GM23338 (cell line): Measurements from ENCODE around the gene AMBP. TPM values are rescaled to one million over a fixed set of nuclear protein-coding genes. Genes with fewer than 3 reads are reported as not detected.

ENCODE experiments used
- ATAC-seq: fragments of 200-7000 bp; cut with Tn5 transposase; 3 replicates; pipeline ENCODE4 v1.9.1; 2020
- DNase-seq: peaks from one replicate; pipeline ENCODE4 v3.0.0-alpha.2; 2015; ENCODE audit warnings: low spot score
- H2AFZ ChIP-seq: fragments of 200-600 bp; sonication (generic); 2 replicates; pipeline ENCODE4 v1.8.0; 2016; ENCODE audit warnings: antibody characterized with exemption, mild to moderate bottlenecking, moderate library complexity
- H3F3A ChIP-seq: fragments of 200-600 bp; sonication (generic); replicated peaks from 2 replicates; pipeline ENCODE4 v1.8.0; 2017; ENCODE audit warnings: antibody characterized with exemption, mixed run types, low read depth
- H3K27ac ChIP-seq: fragments of 200-600 bp; sonication (generic); 2 replicates; pipeline ENCODE4 v1.6.1; 2016; ENCODE audit warnings: low read depth
- H3K27me3 ChIP-seq: fragments of 200-600 bp; sonication (generic); 2 replicates; pipeline ENCODE4 v1.8.0; 2016; ENCODE audit warnings: mild to moderate bottlenecking, mixed run types, moderate library complexity; ENCODE audit not compliant: insufficient read depth
- H3K36me3 ChIP-seq: fragments of 200-600 bp; sonication (generic); 2 replicates; pipeline ENCODE4 v1.8.0; 2016; ENCODE audit warnings: mild to moderate bottlenecking; ENCODE audit not compliant: insufficient read depth
- H3K4me1 ChIP-seq: fragments of 200-600 bp; sonication (generic); 2 replicates; pipeline ENCODE4 v1.8.0; 2016; ENCODE audit warnings: mild to moderate bottlenecking, moderate library complexity; ENCODE audit not compliant: insufficient read depth
- H3K4me2 ChIP-seq: fragments of 200-600 bp; sonication (generic); 2 replicates; pipeline ENCODE4 v1.7.1; 2017; ENCODE audit warnings: mixed run types
- H3K4me3 ChIP-seq: fragments of 200-600 bp; sonication (generic); 2 replicates; pipeline ENCODE4 v1.6.1; 2016; ENCODE audit warnings: mixed run types
- H3K79me2 ChIP-seq: fragments of 200-600 bp; sonication (generic); replicated peaks from 2 replicates; pipeline ENCODE4 v1.8.0; 2017; ENCODE audit warnings: mild to moderate bottlenecking; ENCODE audit not compliant: insufficient read depth
- H3K9me2 ChIP-seq: fragments of 200-600 bp; sonication (generic); 2 replicates; pipeline ENCODE4 v1.8.0; 2017; ENCODE audit not compliant: insufficient read depth
- H4K20me1 ChIP-seq: fragments of 200-600 bp; sonication (generic); replicated peaks from 2 replicates; pipeline ENCODE4 v1.8.0; 2017; ENCODE audit warnings: mild to moderate bottlenecking; ENCODE audit not compliant: insufficient read depth
- H3K27ac Mint-ChIP-seq: 2 replicates; pipeline ENCODE4 v1.8.0; 2020; ENCODE audit warnings: inconsistent platforms, mild to moderate bottlenecking, moderate library complexity, mixed read lengths
- H3K27me3 Mint-ChIP-seq: 3 replicates; pipeline ENCODE4 v1.8.0; 2022; ENCODE audit warnings: low read depth, mild to moderate bottlenecking, moderate library complexity, mixed read lengths, inconsistent platforms; ENCODE audit not compliant: insufficient read depth, poor library complexity
- H3K36me3 Mint-ChIP-seq: 3 replicates; pipeline ENCODE4 v1.8.0; 2021; ENCODE audit warnings: low read depth, mild to moderate bottlenecking, inconsistent platforms, moderate library complexity, mixed read lengths
- H3K4me1 Mint-ChIP-seq: 3 replicates; pipeline ENCODE4 v1.8.0; 2020; ENCODE audit warnings: mild to moderate bottlenecking, inconsistent platforms, mixed read lengths
- H3K4me3 Mint-ChIP-seq: 3 replicates; pipeline ENCODE4 v1.8.0; 2021; ENCODE audit warnings: moderate library complexity, mild to moderate bottlenecking, inconsistent platforms, mixed read lengths
- H3K9me3 Mint-ChIP-seq: 3 replicates; pipeline ENCODE4 v1.8.0; 2020; ENCODE audit warnings: moderate library complexity, mild to moderate bottlenecking, inconsistent platforms, mixed read lengths
- CREB1 ChIP-seq: fragments of 250-450 bp; sonication (Bioruptor Pico); IDR thresholded peaks from 2 replicates; pipeline ENCODE4 v1.5.0; 2020; ENCODE audit warnings: low read depth, mild to moderate bottlenecking, moderate library complexity
- CTCF ChIP-seq, 2 experiments: fragments of 200-600 bp in 1 of 2; sonication (generic) in 1 of 2; conservative IDR thresholded peaks; 2 replicates each; pipeline versions ENCODE4 v1.5.1 to v1.6.1; 2016 to 2017; ENCODE audit warnings: antibody characterized with exemption in 2 of 2, low read depth in 2 of 2, mild to moderate bottlenecking in 2 of 2, moderate library complexity in 1 of 2
- ETS1 ChIP-seq: IDR thresholded peaks from 2 replicates; pipeline ENCODE4 v1.6.1; 2016; ENCODE audit warnings: antibody characterized with exemption
- EZH2 ChIP-seq: fragments of 200-600 bp; sonication (generic); IDR thresholded peaks from one replicate; pipeline ENCODE4 v1.8.0; 2017; ENCODE audit warnings: antibody characterized with exemption, mild to moderate bottlenecking, low read depth; ENCODE audit not compliant: unreplicated experiment
- EZH2phosphoT487 ChIP-seq: fragments of 200-600 bp; sonication (generic); IDR thresholded peaks from one replicate; pipeline ENCODE4 v1.8.1; 2018; ENCODE audit warnings: antibody characterized with exemption; ENCODE audit not compliant: unreplicated experiment
- JUNB ChIP-seq: IDR thresholded peaks from one replicate; pipeline ENCODE4 v1.6.1; 2016; ENCODE audit warnings: antibody characterized with exemption; ENCODE audit not compliant: unreplicated experiment
- NANOG ChIP-seq: IDR thresholded peaks from 2 replicates; pipeline ENCODE4 v1.6.1; 2016; ENCODE audit warnings: antibody characterized with exemption, borderline replicate concordance
- POLR2AphosphoS5 ChIP-seq: IDR thresholded peaks from 2 replicates; pipeline ENCODE4 v1.6.1; 2016; ENCODE audit warnings: antibody characterized with exemption, low read depth
- REST ChIP-seq: IDR thresholded peaks from one replicate; pipeline ENCODE4 v1.6.1; 2018; ENCODE audit warnings: antibody characterized with exemption; ENCODE audit not compliant: unreplicated experiment
- STAT1 ChIP-seq: IDR thresholded peaks from one replicate; pipeline ENCODE4 v1.6.1; 2016; ENCODE audit warnings: antibody characterized with exemption; ENCODE audit not compliant: unreplicated experiment
- ZNF114 ChIP-seq: fragments of 250-450 bp; sonication (Bioruptor Pico); IDR thresholded peaks from 2 replicates; pipeline ENCODE4 v1.5.0; 2020; ENCODE audit warnings: mild to moderate bottlenecking, moderate library complexity
- ZNF331 ChIP-seq: fragments of 250-450 bp; sonication (Bioruptor Pico); IDR thresholded peaks from 2 replicates; pipeline ENCODE4 v1.5.0; 2020; ENCODE audit warnings: low read depth, mild to moderate bottlenecking, moderate library complexity
- ZNF462 ChIP-seq: fragments of 250-450 bp; sonication (Bioruptor Pico); IDR thresholded peaks from 2 replicates; pipeline ENCODE4 v1.5.0; 2020; ENCODE audit warnings: mild to moderate bottlenecking, moderate library complexity
- polyA plus RNA-seq: library from polyadenylated mRNA; unstranded; fragments of >200 nt; fragmentation: Nextera tagmentation; extraction: Ambion mirVana; gene quantifications from 2 replicates; pipeline ENCODE4 v1.2.1, GENCODE V29; 2016
- total RNA-seq: library from RNA; depleted of rRNA; stranded (reverse); fragments of >200 nt; shearing (Covaris generic); gene quantifications from 2 replicates; pipeline ENCODE4 v1.2.3, GENCODE V29; 2014

The AMBP gene
- total and polyA plus RNA-seq, 2 experiments from 2014 or later: 1.3 to 2.0 TPM

GRCh38 chr9:114053246-114054005 is 24.7 kb downstream of the AMBP start:
- no peak overlapping the region for H3K27ac ChIP-seq
- no peaks in the 10 kb centered on the region for H3K4me1 ChIP-seq
- DNase-seq (no peak), ATAC-seq (no peak)
- 0 out of 2 replicates have a peak, but pooled peaks cover 6% of the 10 kb centered on the region for H3K9me2 ChIP-seq
- Mint-ChIP-seq H3K4me3 (no peak overlapping the region), H3K27me3 (peaks cover 7% of the 10 kb centered on the region), H3K36me3 (peaks cover 38% of the 10 kb centered on the region), H3K4me1 (peaks cover 7% of the 10 kb centered on the region), H3K27ac (no peak overlapping the region), H3K9me3 (no peaks in the 10 kb centered on the region)
- H4K20me1 ChIP-seq: no peaks in the 10 kb centered on the region
- H2AFZ ChIP-seq: no peak overlapping the region
- H3F3A ChIP-seq: no peaks in the 10 kb centered on the region
- H3K36me3 ChIP-seq: no peaks in the 10 kb centered on the region
- no peak overlapping the region for H3K4me2 ChIP-seq
- H3K4me3 ChIP-seq: no peak overlapping the region
- no peaks in the 10 kb centered on the region for H3K27me3 ChIP-seq
- no peaks in the 10 kb centered on the region for H3K79me2 ChIP-seq
- TF ChIP-seq EZH2: no peak
- no peak for TF ChIP-seq STAT1
- TF ChIP-seq JUNB: no peak
- TF ChIP-seq ZNF462 (CRISPR knock-in tag): no peak
- no peak for TF ChIP-seq NANOG
- no peak for TF ChIP-seq ZNF331 (CRISPR knock-in tag)
- TF ChIP-seq CREB1 (CRISPR knock-in tag): no peak
- TF ChIP-seq EZH2phosphoT487: no peak
- TF ChIP-seq ETS1: no peak
- TF ChIP-seq REST: no peak
- no peak for TF ChIP-seq POLR2AphosphoS5
- no peak for TF ChIP-seq CTCF (conservative IDR thresholded peaks at IDR 0.05; ENCODE audit: low read depth in 2 of 2)
- TF ChIP-seq ZNF114 (CRISPR knock-in tag): no peak
